Mammary epithelial cell (primary cell): Measurements from ENCODE around the gene NFKB2.

Experiments used
- CTCF ChIP-seq, 2 donors: IDR thresholded peaks in 1 of 2; conservative IDR thresholded peaks in 1 of 2; 2 replicates each; pipeline ENCODE4 v1.5.1; 2011 to 2012; ENCODE audit warnings: inconsistent platforms in 2 of 2, low read length in 2 of 2, mild to moderate bottlenecking in 2 of 2, control low read depth in 1 of 2, low read depth in 1 of 2; ENCODE audit not compliant: insufficient read depth in 1 of 2; ENCODE audit errors: extremely low read depth in 1 of 2
- EZH2 ChIP-seq: IDR thresholded peaks from 2 replicates; pipeline ENCODE4 v1.6.1; 2012; ENCODE audit warnings: low read length, inconsistent platforms, borderline replicate concordance

GRCh38 chr10:102431452-102432124 is 36.1 kb downstream of the NFKB2 start:
- TF ChIP-seq CTCF (conservative IDR thresholded peaks at IDR 0.05 in 1 of 2, IDR thresholded peaks at IDR 0.05 in 1 of 2; ENCODE audit: extremely low read depth in 1 of 2, insufficient read depth in 1 of 2, low read depth in 1 of 2, low read length in 2 of 2) (no peak), EZH2 (no peak)
